NB4 (cell line): ENCODE data around the gene RGS12.

Experiments used
- POLR2A ChIP-seq: IDR thresholded peaks from 2 replicates; pipeline ENCODE4 v1.6.1; 2011; ENCODE audit warnings: mild to moderate bottlenecking; ENCODE audit not compliant: insufficient read length; ENCODE audit errors: extremely low read depth
- TF ChIP-seq, protein P1 (sequence below): IDR thresholded peaks from one replicate; pipeline ENCODE4 v1.5.1; 2012; ENCODE audit warnings: low read depth, low read length

DNA sequence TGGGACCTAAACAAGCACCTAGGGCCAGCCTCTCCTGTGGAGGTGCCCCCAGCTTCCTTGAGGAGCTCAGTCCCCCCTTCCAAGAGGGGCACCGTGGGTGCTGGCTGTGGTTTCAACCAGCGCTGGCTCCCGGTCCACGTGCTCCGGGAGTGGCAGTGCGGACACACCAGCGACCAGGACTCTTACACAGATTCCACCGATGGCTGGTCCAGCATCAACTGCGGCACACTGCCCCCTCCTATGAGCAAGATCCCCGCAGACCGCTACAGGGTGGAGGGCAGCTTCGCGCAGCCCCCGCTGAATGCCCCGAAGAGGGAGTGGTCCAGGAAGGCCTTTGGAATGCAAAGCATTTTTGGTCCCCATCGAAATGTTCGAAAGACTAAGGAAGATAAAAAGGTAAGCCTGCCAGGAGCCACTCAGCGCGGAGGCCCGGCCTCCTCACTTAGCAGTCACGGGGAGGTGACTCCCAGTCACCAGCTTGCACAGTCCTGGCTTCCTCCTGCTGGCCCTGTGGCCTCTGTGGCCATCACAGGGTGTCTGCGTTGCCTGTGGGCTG is 24.9 kb downstream of the RGS12 start:
- TF ChIP-seq, protein P1, sequence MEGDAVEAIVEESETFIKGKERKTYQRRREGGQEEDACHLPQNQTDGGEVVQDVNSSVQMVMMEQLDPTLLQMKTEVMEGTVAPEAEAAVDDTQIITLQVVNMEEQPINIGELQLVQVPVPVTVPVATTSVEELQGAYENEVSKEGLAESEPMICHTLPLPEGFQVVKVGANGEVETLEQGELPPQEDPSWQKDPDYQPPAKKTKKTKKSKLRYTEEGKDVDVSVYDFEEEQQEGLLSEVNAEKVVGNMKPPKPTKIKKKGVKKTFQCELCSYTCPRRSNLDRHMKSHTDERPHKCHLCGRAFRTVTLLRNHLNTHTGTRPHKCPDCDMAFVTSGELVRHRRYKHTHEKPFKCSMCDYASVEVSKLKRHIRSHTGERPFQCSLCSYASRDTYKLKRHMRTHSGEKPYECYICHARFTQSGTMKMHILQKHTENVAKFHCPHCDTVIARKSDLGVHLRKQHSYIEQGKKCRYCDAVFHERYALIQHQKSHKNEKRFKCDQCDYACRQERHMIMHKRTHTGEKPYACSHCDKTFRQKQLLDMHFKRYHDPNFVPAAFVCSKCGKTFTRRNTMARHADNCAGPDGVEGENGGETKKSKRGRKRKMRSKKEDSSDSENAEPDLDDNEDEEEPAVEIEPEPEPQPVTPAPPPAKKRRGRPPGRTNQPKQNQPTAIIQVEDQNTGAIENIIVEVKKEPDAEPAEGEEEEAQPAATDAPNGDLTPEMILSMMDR: no peak
- no peak for TF ChIP-seq POLR2A
